Measurements from ENCODE around the gene DPEP3.

DNA sequence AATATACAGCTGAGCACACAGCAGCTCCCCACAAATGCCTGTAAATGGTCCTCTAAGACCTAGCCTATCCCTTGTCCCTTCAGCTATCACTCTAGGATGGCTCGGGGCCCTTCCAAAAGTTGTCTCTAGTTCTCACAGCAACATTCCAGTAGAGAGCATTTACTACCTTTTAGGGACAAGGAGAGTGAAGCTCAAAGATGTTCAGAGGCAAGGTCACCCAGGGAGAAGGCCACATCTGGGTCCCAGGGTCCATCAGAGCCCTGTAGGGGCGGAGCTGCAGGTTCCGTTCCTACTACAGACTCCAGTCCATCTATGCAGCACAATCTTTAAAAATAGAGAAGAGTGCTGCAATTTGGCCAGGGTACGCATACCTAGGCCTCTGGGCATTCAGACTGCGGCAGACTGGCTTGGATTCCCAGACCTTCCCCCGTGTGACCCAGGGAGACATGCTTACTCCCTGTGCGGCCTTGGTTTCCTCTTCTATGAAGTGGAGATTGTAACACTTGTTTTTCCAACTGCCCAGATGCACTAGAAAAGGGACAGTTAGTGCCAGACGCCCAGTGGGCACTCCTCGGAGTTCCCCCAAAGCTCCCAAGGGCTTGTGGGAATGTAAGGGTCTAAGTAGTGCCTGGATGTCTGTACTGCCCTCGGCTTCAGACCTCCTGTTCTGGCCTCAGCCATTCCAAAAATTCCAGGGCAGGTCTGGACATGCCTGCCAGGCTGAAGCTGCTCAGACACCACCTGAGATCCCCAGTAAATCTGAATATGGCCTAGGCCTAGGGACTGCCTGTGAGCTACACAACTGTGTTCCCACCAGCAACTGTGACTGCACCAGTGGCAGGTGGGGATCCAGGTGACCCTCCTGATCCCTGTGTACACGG lies 14.4 kb downstream of the DPEP3 start:
- TF ChIP-seq, protein P1, sequence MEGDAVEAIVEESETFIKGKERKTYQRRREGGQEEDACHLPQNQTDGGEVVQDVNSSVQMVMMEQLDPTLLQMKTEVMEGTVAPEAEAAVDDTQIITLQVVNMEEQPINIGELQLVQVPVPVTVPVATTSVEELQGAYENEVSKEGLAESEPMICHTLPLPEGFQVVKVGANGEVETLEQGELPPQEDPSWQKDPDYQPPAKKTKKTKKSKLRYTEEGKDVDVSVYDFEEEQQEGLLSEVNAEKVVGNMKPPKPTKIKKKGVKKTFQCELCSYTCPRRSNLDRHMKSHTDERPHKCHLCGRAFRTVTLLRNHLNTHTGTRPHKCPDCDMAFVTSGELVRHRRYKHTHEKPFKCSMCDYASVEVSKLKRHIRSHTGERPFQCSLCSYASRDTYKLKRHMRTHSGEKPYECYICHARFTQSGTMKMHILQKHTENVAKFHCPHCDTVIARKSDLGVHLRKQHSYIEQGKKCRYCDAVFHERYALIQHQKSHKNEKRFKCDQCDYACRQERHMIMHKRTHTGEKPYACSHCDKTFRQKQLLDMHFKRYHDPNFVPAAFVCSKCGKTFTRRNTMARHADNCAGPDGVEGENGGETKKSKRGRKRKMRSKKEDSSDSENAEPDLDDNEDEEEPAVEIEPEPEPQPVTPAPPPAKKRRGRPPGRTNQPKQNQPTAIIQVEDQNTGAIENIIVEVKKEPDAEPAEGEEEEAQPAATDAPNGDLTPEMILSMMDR (conservative IDR thresholded peaks at IDR 0.05 in 1 of 2, IDR thresholded peaks at IDR 0.05 in 1 of 2; ENCODE audit: extremely low read depth in 1 of 2, insufficient read depth in 1 of 2, low read depth in 1 of 2, low read length in 2 of 2): no peak
- no peak for TF ChIP-seq EZH2 (IDR thresholded peaks at IDR 0.05; ENCODE audit: borderline replicate concordance, low read length)

Data from mammary epithelial cell (primary cell).